ENCODE results near the gene EFNA2. TPM values are rescaled to one million over a fixed set of nuclear protein-coding genes. Genes with fewer than 3 reads are reported as not detected.
"Not testable (repeated sequence)": the region's sequence is repeated elsewhere in the genome, so short reads cannot be mapped to it uniquely, and the experiment has no call there.

Gene EFNA2
- total RNA-seq, 1 experiment from 2014 or later = 11.4 TPM

GRCh38 chr19:1244693-1245451 lies 40.8 kb upstream of the EFNA2 start:
- ATAC-seq (no peak), DNase-seq (ENCODE audit: low spot score) (no peak)
- Mint-ChIP-seq H3K9me3 (no peaks in the 10 kb centered on the region), H3K36me3 (no peaks in the 10 kb centered on the region), H3K27me3 (ENCODE audit: low read depth) (peaks cover 4% of the 10 kb centered on the region; the same call in 1 of the 2 replicates), H3K27ac (peak overlapping the region; percentile 80; the same call in 1 of the 2 replicates), H3K4me1 (peaks cover 14% of the 10 kb centered on the region), H3K4me3 (no peak overlapping the region)
- TF ChIP-seq ZNF396 (CRISPR knock-in tag; IDR thresholded peaks at IDR 0.05; ENCODE audit: borderline replicate concordance) (no peak), GABPB1 (CRISPR knock-in tag; IDR thresholded peaks at IDR 0.05) (peak; percentile 40; the same call in 1 of the 2 replicates)
- POLR2A ChIA-PET = interaction anchor here (0.5 to 3.4 kb wide), 11 partner anchors 8 to 779 kb away, joined by 3 to 37 read pairs (median 4); partner anchors contain the start of gene CIRBP
- CTCF ChIA-PET = interaction anchor here (0.5 to 9.7 kb wide), 78 partner anchors 8 to 995 kb away, joined by 3 to 648 read pairs (median 4); partner anchors contain the start of genes ARHGAP45, CIRBP, FAM174C and NDUFS7

- Mint-ChIP-seq H3K27me3 (ENCODE audit: low read depth) (peaks cover 4% of the 10 kb centered on the region; the same call in 1 of the 2 replicates), H3K27ac (no peak overlapping the region), H3K9me3 (no peaks in the 10 kb centered on the region), H3K4me3 (no peak overlapping the region), H3K4me1 (peaks cover 14% of the 10 kb centered on the region), H3K36me3 (no peaks in the 10 kb centered on the region)
- DNase-seq (ENCODE audit: low spot score) (peak; percentile 40), ATAC-seq (no peak)
- ChIA-PET POLR2A (interaction anchor here (3.3 to 3.4 kb wide), 2 partner anchors 20 to 24 kb away, joined by 37 read pairs; partner anchors contain the start of gene CIRBP), CTCF (interaction anchor here (0.6 to 9.7 kb wide), 6 partner anchors 16 to 261 kb away, joined by 3 to 648 read pairs (median 20); partner anchors contain the start of genes CIRBP, FAM174C and WDR18)
- TF ChIP-seq ZNF423 (CRISPR knock-in tag; IDR thresholded peaks at IDR 0.05) (0 out of 2 replicates have a peak, but pooled peaks have one; percentile 10), ZNF138 (CRISPR knock-in tag; conservative IDR thresholded peaks at IDR 0.05) (no peak)
Measured at GRCh38 chr19:1245494-1246264, 40.0 kb upstream of the EFNA2 start.

- H3K9me3 Mint-ChIP-seq; H3K36me3 Mint-ChIP-seq; ATAC-seq; H3K27ac Mint-ChIP-seq; H3K27me3 Mint-ChIP-seq (ENCODE audit: low read depth); DNase-seq (ENCODE audit: low spot score); H3K4me3 Mint-ChIP-seq: not testable (repeated sequence)
- ChIA-PET CTCF (interaction anchor here (0.6 to 9.7 kb wide), 3 partner anchors 16 to 384 kb away, joined by 4 to 648 read pairs (median 4); partner anchors contain the start of gene CIRBP), POLR2A (interaction anchor here (0.6 to 3.4 kb wide), 4 partner anchors 13 to 649 kb away, joined by 4 to 37 read pairs (median 21); partner anchors contain the start of gene CIRBP)
- peaks cover 11% of the 10 kb centered on the region for H3K4me1 Mint-ChIP-seq
Measured at GRCh38 chr19:1246265-1247087, 39.2 kb upstream of the EFNA2 start.

DNA sequence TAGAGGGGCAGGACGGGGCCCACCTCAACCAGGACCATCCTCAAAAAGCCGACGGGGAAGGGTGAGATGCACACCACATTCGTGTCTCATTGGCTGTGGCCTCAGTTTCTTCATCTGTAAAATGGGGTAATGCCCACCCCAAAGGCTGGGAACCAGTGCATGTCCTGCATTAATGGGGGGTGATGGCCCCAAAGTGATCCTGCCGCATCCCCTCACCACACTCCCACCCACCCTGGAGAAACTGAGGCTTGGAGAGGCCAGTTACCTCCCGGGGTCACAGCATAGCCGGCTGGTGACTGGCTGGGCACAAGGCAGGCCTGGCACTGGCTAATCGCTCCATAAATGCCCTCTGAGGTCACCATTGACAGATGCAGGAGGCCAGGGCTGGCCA lies 37.9 kb upstream of the EFNA2 start:
- ATAC-seq = no peak
- peaks cover 5% of the 10 kb centered on the region; the same call in 1 of the 2 replicates for H3K36me3 Mint-ChIP-seq
- no peaks in the 10 kb centered on the region for H3K27me3 Mint-ChIP-seq (ENCODE audit: low read depth)
- ChIA-PET POLR2A (no interaction called here), CTCF (interaction anchor here (1.5 to 9.7 kb wide), 2 partner anchors 14 to 21 kb away, joined by 3 to 648 read pairs; partner anchors contain the start of gene CIRBP)
- H3K27ac Mint-ChIP-seq = no peak overlapping the region
- peaks cover 9% of the 10 kb centered on the region for H3K4me1 Mint-ChIP-seq
- TF ChIP-seq ZNF416 (CRISPR knock-in tag; IDR thresholded peaks at IDR 0.05) = no peak
- TF ChIP-seq, protein P1, sequence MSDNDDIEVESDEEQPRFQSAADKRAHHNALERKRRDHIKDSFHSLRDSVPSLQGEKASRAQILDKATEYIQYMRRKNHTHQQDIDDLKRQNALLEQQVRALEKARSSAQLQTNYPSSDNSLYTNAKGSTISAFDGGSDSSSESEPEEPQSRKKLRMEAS (CRISPR knock-in tag; IDR thresholded peaks at IDR 0.05) = 0 out of 2 replicates have a peak, but pooled peaks have one; percentile 18
- no peak for TF ChIP-seq NFE2L1 (CRISPR knock-in tag; IDR thresholded peaks at IDR 0.05)
- TF ChIP-seq HMGXB4 (CRISPR knock-in tag; IDR thresholded peaks at IDR 0.05) = no peak
- TF ChIP-seq ATF1 (CRISPR knock-in tag; IDR thresholded peaks at IDR 0.05) = no peak
- TF ChIP-seq CBFB (CRISPR knock-in tag; IDR thresholded peaks at IDR 0.05; ENCODE audit: low read depth) = no peak
- no peaks in the 10 kb centered on the region for H3K9me3 Mint-ChIP-seq
- DNase-seq (ENCODE audit: low spot score) = no peak
- H3K4me3 Mint-ChIP-seq = no peak overlapping the region

Measured in WTC11 (cell line).